Measurements from ENCODE around the gene COL25A1.
"Not testable (repeated sequence)": the region's sequence is repeated elsewhere in the genome, so short reads cannot be mapped to it uniquely, and the experiment has no call there.

Gene COL25A1

DNA sequence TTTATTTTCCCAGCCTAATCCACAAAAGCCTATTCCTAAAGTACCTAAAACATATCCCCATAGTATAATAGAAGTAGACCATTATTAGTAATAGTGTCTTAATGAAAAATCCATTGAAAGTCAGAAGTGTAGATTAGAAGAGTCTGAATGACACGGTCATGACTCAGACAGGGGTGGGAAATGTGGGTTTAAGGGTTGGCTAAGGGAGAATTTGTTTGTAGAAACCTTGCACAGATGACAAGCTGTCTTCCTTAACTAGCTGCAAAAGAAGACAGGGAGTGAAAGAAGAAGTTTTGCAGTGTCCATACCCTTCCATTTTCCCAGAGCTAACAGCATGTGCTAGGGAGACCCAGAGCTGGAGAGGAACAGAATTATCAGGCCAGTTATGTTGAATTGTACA, 296.9 kb downstream of the COL25A1 start:
- peak; percentile 32 for DNase-seq

DNA sequence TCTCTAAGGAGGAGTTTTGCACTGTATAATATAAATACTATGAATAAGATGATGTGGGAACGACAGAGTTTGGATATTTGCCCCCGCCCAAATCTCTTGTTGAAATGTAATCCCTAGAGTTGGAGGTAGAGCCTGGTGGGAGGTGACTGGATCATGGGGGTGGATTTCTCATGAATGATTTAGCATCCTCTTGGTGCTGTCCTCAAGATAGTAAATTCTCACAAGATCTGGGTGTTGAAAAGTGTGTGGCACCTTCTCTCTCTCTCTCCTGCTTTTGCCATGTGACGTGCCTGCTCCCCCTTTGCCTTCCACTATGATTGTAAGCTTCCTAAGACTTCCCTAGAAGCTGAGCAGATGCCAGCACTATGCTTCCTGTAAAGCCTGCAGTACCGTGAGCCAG, 298.0 kb downstream of the COL25A1 start:
- no peak for DNase-seq

GRCh38 chr4:109003964-109004363, 298.5 kb downstream of the COL25A1 start:
- DNase-seq: no peak

- no peak for DNase-seq
Measured at GRCh38 chr4:108991551-108992328, 310.7 kb downstream of the COL25A1 start.

DNA sequence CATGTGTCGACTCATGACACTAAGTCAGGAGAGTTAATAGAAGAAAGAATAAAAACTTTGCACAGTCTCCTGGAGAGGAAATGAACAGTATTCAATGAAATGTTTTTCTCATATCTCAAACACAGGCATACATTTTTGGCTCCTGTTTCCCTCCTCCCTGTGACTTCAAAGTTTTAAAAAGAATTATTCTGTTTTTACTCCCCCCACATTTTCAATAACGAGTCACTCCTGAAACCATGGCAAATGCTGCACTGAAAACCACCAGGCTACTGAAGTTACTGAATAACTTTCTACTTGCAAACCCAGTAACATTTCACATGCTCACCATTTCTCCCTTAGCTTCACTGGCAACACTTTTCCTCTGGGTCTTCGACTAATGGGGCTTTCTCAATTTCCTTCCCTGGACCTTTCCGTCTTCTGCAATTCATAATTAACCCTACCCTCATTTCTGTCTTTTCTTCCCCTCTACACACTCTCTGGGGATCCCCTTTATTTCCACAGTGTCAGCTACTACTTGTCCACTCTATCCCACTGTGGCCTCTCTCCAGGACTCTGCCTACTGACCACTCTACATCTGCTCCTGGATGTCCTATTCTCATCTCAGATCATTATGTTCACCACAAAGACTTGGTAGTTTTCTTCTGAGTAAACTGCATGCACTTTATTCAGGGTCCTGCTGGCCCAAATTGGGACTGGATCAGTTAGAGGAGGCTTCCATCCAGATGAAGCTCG, 313.8 kb downstream of the COL25A1 start:
- DNase-seq: no peak

GRCh38 chr4:108984495-108984894, 318.0 kb downstream of the COL25A1 start:
- DNase-seq: not testable (repeated sequence)

GRCh38 chr4:108982402-108983185, 319.9 kb downstream of the COL25A1 start:
- no peak for DNase-seq

- peak; percentile 29 for DNase-seq
Measured at GRCh38 chr4:108980455-108981239, 321.8 kb downstream of the COL25A1 start.

DNA sequence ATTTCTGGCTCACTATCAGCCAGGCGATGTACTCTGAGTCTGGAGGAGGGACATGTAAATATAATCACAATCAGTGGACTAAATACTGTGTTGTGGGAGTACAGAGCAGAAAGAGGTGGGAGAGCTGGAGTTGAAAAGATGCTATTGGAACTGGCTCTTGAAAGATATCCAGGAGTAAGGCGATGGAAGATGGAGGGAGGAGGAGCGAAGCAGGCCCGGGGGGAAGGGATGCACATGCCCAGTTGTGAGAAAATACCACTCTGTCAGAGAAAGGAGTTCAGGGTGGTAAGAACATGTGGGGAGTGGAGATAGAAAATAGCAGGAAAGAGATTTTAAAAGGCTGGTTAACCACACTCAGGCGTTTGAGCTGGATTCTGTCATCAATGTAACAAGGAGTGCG, 322.7 kb downstream of the COL25A1 start:
- DNase-seq: peak; percentile 84

DNA sequence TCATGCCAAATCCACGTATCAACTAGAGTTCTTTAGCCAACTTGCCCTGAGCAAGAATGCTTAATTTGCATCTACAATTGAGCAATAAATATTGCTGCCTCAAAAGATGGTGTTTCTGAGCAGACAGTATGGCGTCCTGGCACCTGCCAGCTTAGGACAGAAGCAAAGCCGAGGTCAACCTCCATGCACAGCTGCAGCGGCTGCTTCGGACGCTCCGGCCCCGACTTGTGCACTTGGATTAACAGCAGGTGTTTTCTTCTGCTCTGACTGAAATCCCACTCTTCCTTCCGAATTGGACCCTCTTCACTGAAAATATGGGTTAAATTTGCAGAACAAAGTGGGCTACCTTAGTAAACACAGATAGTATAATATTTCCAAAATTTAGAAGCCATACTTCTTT, 324.4 kb downstream of the COL25A1 start:
- no peak for DNase-seq

DNA sequence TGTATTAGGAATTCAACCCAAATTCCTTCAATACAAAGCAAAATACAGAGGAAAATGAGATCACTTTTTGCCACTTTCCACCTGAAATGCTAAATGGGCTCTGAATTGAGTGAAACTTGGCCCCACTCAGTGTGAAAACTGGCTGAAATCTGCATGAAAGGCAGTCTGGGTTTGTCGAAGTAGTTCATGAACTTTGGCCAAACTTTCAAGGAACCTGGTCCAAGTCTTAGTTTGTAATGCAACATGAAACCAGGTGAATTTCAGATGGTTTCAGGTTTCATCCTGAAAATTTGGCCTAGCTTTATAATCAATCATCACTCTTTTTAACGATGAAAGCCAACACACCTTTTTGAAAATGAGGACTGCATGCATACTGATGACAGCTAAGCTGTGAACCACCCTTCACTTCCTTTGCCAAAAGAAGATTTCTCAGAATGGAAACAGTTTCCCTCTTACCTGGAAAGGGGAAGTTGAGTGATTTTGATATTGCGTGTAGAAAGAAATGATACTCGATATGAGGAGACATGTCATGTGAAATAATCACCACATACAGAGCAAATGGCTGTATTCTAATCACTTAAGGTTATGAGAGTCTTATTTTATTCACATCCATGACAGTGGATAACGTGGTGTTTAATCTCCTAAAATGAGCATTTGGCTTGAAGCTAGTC, 329.7 kb downstream of the COL25A1 start:
- DNase-seq: peak; percentile 84

GRCh38 chr4:108971473-108971872, 331.0 kb downstream of the COL25A1 start:
- DNase-seq: no peak

GRCh38 chr4:108965472-108966076, 336.9 kb downstream of the COL25A1 start:
- DNase-seq: no peak

DNA sequence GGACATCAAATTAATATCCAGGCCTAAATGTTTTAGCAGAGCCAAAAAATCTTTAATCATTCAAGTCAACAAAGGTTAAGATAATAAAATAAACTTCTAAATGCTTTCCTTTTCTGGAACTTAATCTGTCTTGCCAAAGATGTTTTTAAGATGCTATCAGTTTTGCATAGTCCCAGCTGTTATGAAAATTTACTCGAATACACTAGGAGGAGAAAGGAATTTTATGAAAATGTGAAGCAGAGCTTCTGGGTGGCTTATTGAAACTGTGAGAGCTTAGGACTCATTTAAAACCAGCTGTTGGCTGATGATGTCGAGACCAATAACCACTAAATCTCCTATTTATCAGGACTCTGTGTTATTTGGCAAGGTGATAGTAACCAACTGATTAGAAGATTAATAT, 337.4 kb downstream of the COL25A1 start:
- DNase-seq: no peak

- no peak for DNase-seq
Measured at GRCh38 chr4:108963910-108964309, 338.5 kb downstream of the COL25A1 start.

DNA sequence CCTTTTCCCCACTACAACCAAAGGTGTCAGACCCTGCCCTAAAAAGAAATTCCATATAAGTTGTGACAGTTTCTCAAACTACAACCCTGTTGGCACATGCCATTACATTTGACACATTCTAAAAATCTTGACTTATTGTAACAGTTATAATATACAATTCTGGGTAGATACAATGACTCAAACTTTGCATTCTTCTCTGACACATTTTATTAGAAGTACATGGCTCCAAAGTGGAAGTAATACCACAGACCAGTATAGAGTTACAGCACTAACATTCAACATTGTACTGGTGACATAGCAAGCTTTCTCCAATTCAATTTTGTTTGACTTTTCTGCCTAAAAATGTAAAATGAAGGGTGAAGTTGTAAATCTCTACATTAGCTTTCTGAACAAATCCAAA, 343.0 kb downstream of the COL25A1 start:
- DNase-seq: no peak

GRCh38 chr4:108954880-108955279, 347.6 kb downstream of the COL25A1 start:
- peak; percentile 27 for DNase-seq

DNA sequence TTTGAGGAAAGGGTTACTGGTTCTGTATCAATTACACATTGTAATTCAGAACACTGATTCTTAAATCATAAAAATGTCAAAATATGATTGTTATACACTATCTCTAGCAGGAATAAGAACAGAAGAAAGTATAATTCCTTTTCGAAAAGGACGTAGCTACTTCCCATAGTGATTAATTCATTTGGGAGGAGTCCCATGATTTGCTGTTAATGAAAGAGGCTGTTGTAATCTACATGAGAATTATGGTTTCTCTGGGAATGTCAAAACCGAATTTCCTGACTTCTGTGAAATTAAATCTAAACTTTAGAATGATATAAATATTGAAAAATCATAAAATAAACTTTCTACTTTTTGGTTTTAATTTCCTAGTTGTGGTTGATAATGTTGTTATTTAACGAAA, 348.5 kb downstream of the COL25A1 start:
- no peak for DNase-seq

DNA sequence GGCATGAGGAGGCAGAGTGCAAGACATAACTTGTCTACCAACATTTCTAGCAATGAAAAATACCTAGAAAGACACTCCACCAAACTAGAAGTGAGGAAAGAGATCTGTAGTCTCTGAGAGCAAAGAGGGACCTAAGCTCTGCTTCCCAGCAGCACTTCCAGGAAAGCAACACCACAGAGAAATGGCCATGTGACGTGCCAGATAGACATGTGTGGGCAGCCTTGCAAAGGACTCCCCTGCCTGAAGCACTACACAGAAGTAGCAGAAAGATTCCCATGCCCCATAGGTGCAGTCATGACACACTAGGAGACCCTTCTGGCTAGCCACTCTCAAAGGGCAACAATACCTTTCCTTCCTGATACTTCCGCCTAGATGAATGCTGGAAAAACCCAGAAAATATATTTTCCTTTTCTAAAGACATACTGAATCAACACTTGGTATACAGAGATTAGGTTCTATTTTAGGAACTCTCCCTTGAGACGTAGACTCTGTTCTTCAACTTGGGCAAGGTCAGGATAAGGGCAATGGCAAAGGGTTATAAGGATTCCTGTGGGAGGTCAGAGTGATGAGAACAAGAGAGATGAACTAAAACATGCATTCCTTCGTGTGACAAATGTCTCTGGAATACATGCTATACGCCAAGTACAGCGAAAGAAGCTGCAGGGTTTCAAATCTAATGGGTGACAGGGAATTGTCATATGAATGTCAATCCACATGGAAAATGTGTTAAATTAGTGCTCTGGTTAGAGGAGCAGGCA, 352.1 kb downstream of the COL25A1 start:
- DNase-seq: no peak

DNA sequence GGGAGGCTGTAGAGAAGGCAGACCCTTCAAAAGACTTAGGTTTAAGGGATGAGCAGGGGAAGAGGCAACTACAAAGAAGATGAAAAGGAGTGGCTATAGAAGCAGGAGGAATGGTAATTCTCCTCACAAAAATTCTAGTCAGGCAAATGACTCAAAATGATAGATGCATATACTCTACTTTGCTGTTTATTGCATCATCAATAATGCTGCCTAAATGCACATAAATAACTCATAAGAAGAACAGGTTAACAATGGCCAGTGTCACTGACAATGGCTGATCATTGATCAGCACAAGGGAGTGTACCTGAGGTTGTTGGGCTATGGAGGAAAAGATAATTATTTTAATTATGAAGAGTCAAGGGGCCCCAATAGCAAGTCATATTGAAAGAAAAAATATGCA, 354.9 kb downstream of the COL25A1 start:
- no peak for DNase-seq

DNA sequence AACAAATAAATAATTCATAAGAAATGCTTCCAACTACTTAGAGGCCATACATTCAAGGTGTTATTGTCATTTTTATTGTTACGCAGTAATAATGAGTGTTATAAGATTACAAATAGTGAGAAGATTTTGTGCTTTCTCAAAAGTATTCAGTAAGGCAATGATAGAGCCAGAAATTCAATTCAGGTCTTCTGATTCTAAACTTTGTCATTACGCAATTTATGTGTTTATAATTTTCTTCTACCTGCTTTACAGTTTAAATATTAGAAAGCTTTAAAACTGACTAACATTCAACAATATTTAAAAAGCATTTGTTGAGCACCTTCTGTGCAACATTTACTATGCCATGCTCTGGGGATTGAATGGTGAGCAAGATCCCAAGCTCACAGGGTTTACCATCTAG, 356.2 kb downstream of the COL25A1 start:
- DNase-seq: no peak
